Aorta (tissue), 5 donors: ENCODE data around the gene VEZT. TPM values are rescaled to one million over a fixed set of nuclear protein-coding genes. Genes with fewer than 3 reads are reported as not detected.
"Not testable (repeated sequence)": the region's sequence is repeated elsewhere in the genome, so short reads cannot be mapped to it uniquely, and the experiment has no call there.

Experiments
- ATAC-seq: fragments of 200-7000 bp; cut with Tn5 transposase; one replicate; pipeline ENCODE4 v1.9.1; 2022; ENCODE audit warnings: moderate library complexity; ENCODE audit not compliant: low FRiP score
- DNase-seq, 2 donors: peaks; one replicate each; pipeline ENCODE4 v3.0.0-alpha.2; 2020
- H3K27ac ChIP-seq, 2 donors: one replicate each; pipeline ENCODE4 v1.5.1; 2013; ENCODE audit warnings: low read length in 2 of 2, mild to moderate bottlenecking in 2 of 2, moderate library complexity in 2 of 2, control low read depth in 1 of 2, inconsistent platforms in 1 of 2, low read depth in 1 of 2
- H3K27me3 ChIP-seq, 2 donors: one replicate each; pipeline ENCODE4 v1.6.1; 2013; ENCODE audit warnings: control low read depth in 1 of 2, low read length in 1 of 2, mild to moderate bottlenecking in 1 of 2, moderate library complexity in 1 of 2; ENCODE audit not compliant: insufficient read depth in 2 of 2, control insufficient read depth in 1 of 2
- H3K36me3 ChIP-seq, 2 donors: one replicate each; pipeline ENCODE4 v1.6.1; 2013; ENCODE audit warnings: control low read depth in 1 of 2, low read length in 1 of 2, mild to moderate bottlenecking in 1 of 2; ENCODE audit not compliant: insufficient read depth in 2 of 2, control insufficient read depth in 1 of 2
- H3K4me1 ChIP-seq, 2 donors: one replicate each; pipeline ENCODE4 v1.6.1; 2013; ENCODE audit warnings: low read length in 2 of 2, control low read depth in 1 of 2, mild to moderate bottlenecking in 1 of 2, moderate library complexity in 1 of 2; ENCODE audit not compliant: insufficient read depth in 2 of 2, control insufficient read depth in 1 of 2
- H3K4me3 ChIP-seq, 2 donors: one replicate each; pipeline ENCODE4 v1.5.1; 2013; ENCODE audit warnings: low read length in 2 of 2, control low read depth in 1 of 2, mild to moderate bottlenecking in 1 of 2
- H3K9me3 ChIP-seq: one replicate; pipeline ENCODE4 v1.6.1; 2013; ENCODE audit warnings: mild to moderate bottlenecking, low read length; ENCODE audit not compliant: control insufficient read depth
- WGBS, 2 donors: extraction: QIAGEN DNeasy Blood & Tissue Kit; methylation state at CpG; one replicate each; pipeline ENCODE4 v1.1.7; 2013; 5-methylcytosine and 5-hydroxymethylcytosine counted together
- intact Hi-C, 2 donors: fragments of 100-400 bp; cut with DNase I; formaldehyde crosslinking; loops; one replicate each; pipeline versions ENCODE4 v1.14.2 to v1.15.0; 2022
- polyA plus RNA-seq, 2 donors: library from polyadenylated mRNA; stranded (reverse); fragments of 200-250 nt; gene quantifications; one replicate each; pipeline ENCODE4 v1.2.3, GENCODE V29; 2013
- total RNA-seq, 2 donors: library from RNA; stranded (reverse); fragmentation: NEBNext Ultra II Directional; extraction: Animal tissue kit (Norgen Biotek cat#: 25700); gene quantifications; one replicate each; pipeline ENCODE4 v1.2.1, GENCODE V29; 2021
- donor health status: healthy with polysubstance abuse.
- donor health status: Bipolar disorder and iron deficiency.
- donor health status: DM: no; HTN: no; CAD: no.
- donor health status: DM: no; HTN: no; CAD: no.
- donor health status: DM: yes; HTN: yes; CAD: no.

Gene VEZT
- total and polyA plus RNA-seq, 4 donors, result 39.0 to 103 (median 68.9) TPM

- intact Hi-C loops, H3K27ac ChIP-seq, H3K4me3 ChIP-seq, H3K36me3 ChIP-seq, ATAC-seq, H3K9me3 ChIP-seq, H3K4me1 ChIP-seq, H3K27me3 ChIP-seq, DNase-seq: not testable (repeated sequence)
- 94 to 96% methylated on average over 7 of the region's 7 CpGs for WGBS, 2 donors
Measured at GRCh38 chr12:95196875-95197569, 20.6 kb upstream of the VEZT start.

DNA sequence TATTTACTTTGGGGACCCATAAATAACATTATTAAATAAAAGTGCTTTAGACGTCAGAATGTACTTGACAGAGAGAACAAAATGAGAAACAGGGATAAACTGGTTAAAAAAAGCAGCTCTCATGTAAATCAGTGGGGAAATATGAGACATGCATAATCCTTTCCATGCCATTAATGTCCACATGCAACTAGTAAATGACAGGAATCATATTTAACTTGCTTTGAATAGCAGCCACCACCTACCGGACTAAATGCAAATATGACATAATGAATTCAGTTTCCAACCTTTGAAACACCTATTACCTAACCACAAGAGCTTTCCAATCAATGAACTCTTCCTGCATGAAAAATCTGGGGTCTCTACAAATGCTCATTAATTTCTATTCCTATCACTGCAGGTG, 20.0 kb upstream of the VEZT start:
- Histone ChIP-seq H3K36me3 (no peaks in the 10 kb centered on the region), H3K4me1 (peaks cover 0 to under 1% of the 10 kb centered on the region in 2 donors), H3K27ac (no peak overlapping the region), H3K27me3 (no peaks in the 10 kb centered on the region), H3K9me3 (no peaks in the 10 kb centered on the region), H3K4me3 (no peak overlapping the region)
- DNase-seq, result no peak
- 92 to 97% methylated on average over 2 of the region's 2 CpGs for WGBS, 2 donors
- ATAC-seq, result no peak
- intact Hi-C loops, result no loop called here

DNA sequence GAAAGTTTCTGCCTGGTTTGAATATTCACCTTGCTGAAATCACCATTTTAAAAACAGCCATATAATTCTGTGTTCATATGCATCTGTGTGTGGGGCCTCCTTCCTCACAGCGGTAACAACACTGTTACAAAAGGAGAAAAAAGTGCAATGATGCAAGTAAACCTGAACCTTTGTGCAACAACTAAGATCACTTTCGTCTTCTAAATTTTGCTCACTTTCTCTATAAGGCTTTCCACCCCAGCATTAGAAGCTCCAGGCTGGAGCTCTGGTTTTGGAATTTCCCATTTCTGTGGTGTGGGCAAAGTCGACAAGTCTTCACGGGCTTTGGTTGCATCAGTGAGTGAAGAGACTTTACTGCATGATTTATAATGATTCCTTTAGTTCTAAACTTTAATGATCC, 18.7 kb upstream of the VEZT start:
- DNase-seq (no peak), ATAC-seq (no peak)
- Histone ChIP-seq H3K27ac (no peak overlapping the region), H3K4me1 (peaks cover 0 to 3% of the 10 kb centered on the region in 2 donors), H3K4me3 (no peak overlapping the region), H3K9me3 (no peaks in the 10 kb centered on the region), H3K36me3 (no peaks in the 10 kb centered on the region), H3K27me3 (no peaks in the 10 kb centered on the region)
- intact Hi-C loops, result no loop called here
- 95 to 96% methylated on average over 4 of the region's 4 CpGs for WGBS, 2 donors

DNA sequence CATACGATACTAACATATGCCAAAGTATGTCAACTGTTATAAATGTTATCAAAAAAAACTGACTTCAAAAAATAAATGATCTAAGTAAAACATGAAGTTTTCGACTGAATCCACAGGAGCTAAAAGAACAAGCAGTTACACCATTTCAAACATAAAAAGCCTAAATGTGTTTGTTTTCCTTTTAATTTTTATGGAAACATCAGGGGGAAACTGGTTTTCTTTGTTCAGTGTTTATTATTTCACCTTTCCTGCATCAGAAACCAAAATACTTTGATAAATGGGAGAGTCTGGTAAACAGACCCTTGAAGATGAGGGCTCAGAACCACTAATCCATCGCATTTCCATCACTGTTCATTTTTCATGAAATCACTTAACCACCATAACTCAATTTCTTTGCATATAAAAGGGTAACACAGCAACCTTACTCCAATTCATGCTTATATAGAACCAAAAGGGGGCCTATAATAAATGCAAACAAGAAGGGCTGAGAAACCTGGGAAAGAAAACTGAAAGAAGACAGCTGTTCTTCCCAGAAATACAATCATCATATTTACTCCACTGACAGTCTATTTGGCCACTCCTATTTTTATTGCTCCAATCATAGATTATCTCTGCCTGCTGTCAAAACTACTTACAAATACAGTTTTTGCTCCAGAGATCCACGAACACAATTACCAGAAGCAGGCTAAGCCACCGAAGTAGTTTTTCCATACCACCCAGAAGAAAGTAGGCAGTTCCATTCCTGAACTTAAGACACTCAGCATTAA, 17.3 kb upstream of the VEZT start:
- Histone ChIP-seq H3K4me1 (peaks cover 0 to 8% of the 10 kb centered on the region in 2 donors), H3K27ac (no peak overlapping the region), H3K4me3 (no peak overlapping the region), H3K9me3 (no peaks in the 10 kb centered on the region), H3K36me3 (no peaks in the 10 kb centered on the region), H3K27me3 (no peaks in the 10 kb centered on the region)
- ATAC-seq (no peak), DNase-seq (no peak)
- intact Hi-C loops, result no loop called here
- WGBS, 2 donors, result 53 to 58% methylated on average over 5 of the region's 5 CpGs

GRCh38 chr12:95201056-95201670, 16.4 kb upstream of the VEZT start:
- no peak for ATAC-seq
- H3K9me3 ChIP-seq, result no peaks in the 10 kb centered on the region
- 95 to 96% methylated on average over 4 of the region's 4 CpGs for WGBS, 2 donors
- H3K27ac ChIP-seq, result no peak overlapping the region
- intact Hi-C loops, result no loop called here
- no peak overlapping the region for H3K4me3 ChIP-seq
- no peaks in the 10 kb centered on the region for H3K36me3 ChIP-seq
- no peaks in the 10 kb centered on the region for H3K27me3 ChIP-seq
- H3K4me1 ChIP-seq, result peaks cover 0 to 15% of the 10 kb centered on the region in 2 donors
- no peak for DNase-seq

- Histone ChIP-seq H3K27ac (peak overlapping the region in 1 of 2 donors; percentile 57), H3K27me3 (no peaks in the 10 kb centered on the region), H3K4me1 (peaks cover 0 to 15% of the 10 kb centered on the region in 2 donors), H3K36me3 (no peaks in the 10 kb centered on the region), H3K9me3 (no peaks in the 10 kb centered on the region), H3K4me3 (no peak overlapping the region)
- WGBS, 2 donors, result 53 to 61% methylated on average over 3 of the region's 3 CpGs
- ATAC-seq, result no peak
- no peak for DNase-seq
- intact Hi-C loops, result no loop called here
Measured at GRCh38 chr12:95202691-95203486, 14.7 kb upstream of the VEZT start.

DNA sequence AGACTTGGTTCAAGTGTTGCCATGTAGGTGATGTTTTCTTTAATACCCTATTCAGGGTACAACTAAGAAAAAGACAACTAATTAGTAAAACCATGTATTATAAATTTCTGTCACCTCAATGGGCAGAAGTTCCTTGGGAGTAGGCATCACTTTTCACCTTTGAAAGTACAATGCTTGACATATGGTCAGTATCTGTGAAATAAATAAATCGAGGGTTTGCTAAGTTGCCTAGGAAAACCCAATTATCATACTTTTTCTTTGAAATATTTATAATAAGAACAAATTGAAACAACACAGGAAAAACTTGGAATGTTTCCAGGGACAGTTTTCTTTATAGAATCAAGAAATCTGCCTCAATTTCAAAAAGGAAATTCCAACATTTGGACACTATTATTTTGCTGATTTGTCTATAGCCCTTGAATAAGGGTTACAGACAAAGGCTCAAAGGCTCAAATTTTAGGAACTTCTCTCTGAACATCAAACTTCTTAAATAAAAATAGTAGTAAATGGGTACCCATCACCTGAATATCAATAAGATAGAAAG, 14.0 kb upstream of the VEZT start:
- no peak overlapping the region for H3K4me3 ChIP-seq
- H3K27me3 ChIP-seq, result no peaks in the 10 kb centered on the region
- peaks cover 0 to 15% of the 10 kb centered on the region in 2 donors for H3K4me1 ChIP-seq
- intact Hi-C loops, result no loop called here
- DNase-seq (no peak), ATAC-seq (no peak)
- H3K27ac ChIP-seq, result no peak overlapping the region
- no peaks in the 10 kb centered on the region for H3K9me3 ChIP-seq
- no peaks in the 10 kb centered on the region for H3K36me3 ChIP-seq
- 64 to 68% methylated on average over 1 of the region's 1 CpG for WGBS, 2 donors

- Histone ChIP-seq H3K27me3 (no peaks in the 10 kb centered on the region), H3K36me3 (no peaks in the 10 kb centered on the region), H3K4me1 (peaks cover 0 to 15% of the 10 kb centered on the region in 2 donors), H3K27ac (peak overlapping the region in 1 of 2 donors; percentile 50), H3K4me3 (no peak overlapping the region), H3K9me3 (no peaks in the 10 kb centered on the region)
- WGBS, 2 donors, result 76 to 79% methylated on average over 11 of the region's 11 CpGs
- intact Hi-C loops, result no loop called here
- ATAC-seq (peak; percentile 6), DNase-seq (peak in 1 of 2 donors; percentile 58)
Measured at GRCh38 chr12:95204141-95204866, 13.3 kb upstream of the VEZT start.
